ENCODE results near the gene MTO1. TPM values are rescaled to one million over a fixed set of nuclear protein-coding genes. Genes with fewer than 3 reads are reported as not detected.
"Not testable (repeated sequence)": the region's sequence is repeated elsewhere in the genome, so short reads cannot be mapped to it uniquely, and the experiment has no call there.

The MTO1 gene
- total RNA-seq, 1 donor from 2014 or later: 27.5 TPM

DNA sequence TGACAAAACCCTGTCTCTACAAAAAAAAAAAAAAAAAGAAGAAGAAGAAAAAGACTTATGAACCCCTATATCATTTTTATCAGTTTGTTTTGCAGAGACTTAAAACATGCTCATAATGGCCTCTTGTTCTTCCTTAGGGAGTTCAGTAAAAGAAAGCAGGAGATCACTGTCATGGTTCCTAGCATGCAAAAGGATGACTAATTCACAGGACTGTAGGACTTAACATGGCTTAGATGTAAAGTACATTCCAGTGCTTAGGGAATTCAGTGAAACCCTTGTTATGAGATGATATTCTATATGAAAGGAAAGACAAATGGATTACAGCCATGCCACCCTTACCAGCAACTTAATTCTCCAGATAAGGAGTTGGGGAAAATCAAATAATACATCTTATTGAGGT is 29.8 kb downstream of the MTO1 start:
- H3K36me3 ChIP-seq (ENCODE audit: control insufficient read depth, insufficient read depth, low read length): no peaks in the 10 kb centered on the region
- TF ChIP-seq, protein P1, sequence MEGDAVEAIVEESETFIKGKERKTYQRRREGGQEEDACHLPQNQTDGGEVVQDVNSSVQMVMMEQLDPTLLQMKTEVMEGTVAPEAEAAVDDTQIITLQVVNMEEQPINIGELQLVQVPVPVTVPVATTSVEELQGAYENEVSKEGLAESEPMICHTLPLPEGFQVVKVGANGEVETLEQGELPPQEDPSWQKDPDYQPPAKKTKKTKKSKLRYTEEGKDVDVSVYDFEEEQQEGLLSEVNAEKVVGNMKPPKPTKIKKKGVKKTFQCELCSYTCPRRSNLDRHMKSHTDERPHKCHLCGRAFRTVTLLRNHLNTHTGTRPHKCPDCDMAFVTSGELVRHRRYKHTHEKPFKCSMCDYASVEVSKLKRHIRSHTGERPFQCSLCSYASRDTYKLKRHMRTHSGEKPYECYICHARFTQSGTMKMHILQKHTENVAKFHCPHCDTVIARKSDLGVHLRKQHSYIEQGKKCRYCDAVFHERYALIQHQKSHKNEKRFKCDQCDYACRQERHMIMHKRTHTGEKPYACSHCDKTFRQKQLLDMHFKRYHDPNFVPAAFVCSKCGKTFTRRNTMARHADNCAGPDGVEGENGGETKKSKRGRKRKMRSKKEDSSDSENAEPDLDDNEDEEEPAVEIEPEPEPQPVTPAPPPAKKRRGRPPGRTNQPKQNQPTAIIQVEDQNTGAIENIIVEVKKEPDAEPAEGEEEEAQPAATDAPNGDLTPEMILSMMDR (IDR thresholded peaks at IDR 0.05; ENCODE audit: insufficient read depth, low read length, poor library complexity, severe bottlenecking): no peak
- no peak for DNase-seq (ENCODE audit: low read depth)
- H3K27me3 ChIP-seq (ENCODE audit: control insufficient read depth, insufficient read depth, low read length): no peaks in the 10 kb centered on the region
- H3K4me3 ChIP-seq (ENCODE audit: low read depth, low read length): no peak overlapping the region

DNA sequence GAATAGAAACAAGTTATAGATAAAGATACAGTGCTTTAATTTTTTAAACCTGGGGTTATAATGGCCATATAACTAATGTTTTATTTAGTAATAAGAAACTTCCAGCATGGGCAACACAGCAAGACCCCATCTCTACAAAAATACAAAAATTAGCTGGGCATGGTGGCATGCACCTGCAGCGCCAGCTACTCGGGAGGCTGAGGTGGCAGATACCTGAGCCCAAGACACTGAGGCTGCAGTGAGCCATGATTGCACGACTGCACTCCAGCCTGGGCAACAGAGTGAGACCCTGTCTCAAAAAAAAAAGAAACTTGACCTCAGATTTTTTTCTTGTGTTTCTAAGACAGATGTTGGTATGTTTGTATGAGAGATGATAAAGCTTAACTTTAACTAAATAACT is 36.4 kb downstream of the MTO1 start:
- H3K36me3 ChIP-seq (ENCODE audit: control insufficient read depth, insufficient read depth, low read length): peaks cover 2% of the 10 kb centered on the region

DNA sequence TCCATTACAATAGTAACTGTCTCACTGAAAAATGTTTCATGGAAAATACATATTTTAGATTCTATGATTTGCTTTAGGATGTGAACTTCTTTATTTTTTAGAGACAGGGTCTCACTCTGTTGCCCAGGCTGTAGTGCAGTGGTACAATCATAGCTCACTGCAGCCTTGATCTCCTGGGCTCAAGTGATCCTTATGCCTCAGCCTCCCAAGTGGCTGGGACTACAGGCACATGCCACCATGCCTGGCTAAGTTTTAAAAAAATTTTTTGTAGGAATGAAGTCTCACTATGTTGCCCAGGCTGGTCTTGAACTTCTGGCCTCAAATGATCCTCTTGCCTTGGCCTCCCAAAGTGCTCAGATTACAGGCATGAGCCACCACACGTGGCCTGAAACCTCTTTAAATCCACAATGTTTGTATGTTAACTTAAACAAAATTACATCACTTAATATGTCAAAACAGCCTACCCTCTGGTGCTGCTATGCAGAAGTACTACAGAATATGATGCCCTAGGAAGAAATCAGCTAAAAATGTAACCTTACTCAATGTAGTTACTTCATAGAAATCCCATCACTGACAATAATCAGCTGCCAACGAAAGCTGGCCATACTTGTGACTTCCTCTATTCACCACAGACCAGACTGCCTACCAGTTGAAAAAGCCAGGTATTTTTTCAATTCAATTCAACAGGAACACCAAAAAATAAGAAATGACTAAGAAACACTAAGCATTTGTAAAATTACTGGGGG is 41.7 kb downstream of the MTO1 start:
- no peaks in the 10 kb centered on the region for H3K27me3 ChIP-seq (ENCODE audit: control insufficient read depth, insufficient read depth, low read length)
- H3K36me3 ChIP-seq (ENCODE audit: control insufficient read depth, insufficient read depth, low read length): peaks cover 2% of the 10 kb centered on the region
- no peak for DNase-seq (ENCODE audit: low read depth)
- TF ChIP-seq, protein P1 (IDR thresholded peaks at IDR 0.05; ENCODE audit: insufficient read depth, low read length, poor library complexity, severe bottlenecking): no peak
- no peak overlapping the region for H3K4me3 ChIP-seq (ENCODE audit: low read depth, low read length)

More for the DNA sequence above, 36.4 kb downstream of the MTO1 start:
- H3K4me3 ChIP-seq (ENCODE audit: low read depth, low read length): no peak overlapping the region
- H3K27me3 ChIP-seq (ENCODE audit: control insufficient read depth, insufficient read depth, low read length): no peaks in the 10 kb centered on the region
- no peak for DNase-seq (ENCODE audit: low read depth)
- TF ChIP-seq, protein P1 (IDR thresholded peaks at IDR 0.05; ENCODE audit: insufficient read depth, low read length, poor library complexity, severe bottlenecking): no peak

DNA sequence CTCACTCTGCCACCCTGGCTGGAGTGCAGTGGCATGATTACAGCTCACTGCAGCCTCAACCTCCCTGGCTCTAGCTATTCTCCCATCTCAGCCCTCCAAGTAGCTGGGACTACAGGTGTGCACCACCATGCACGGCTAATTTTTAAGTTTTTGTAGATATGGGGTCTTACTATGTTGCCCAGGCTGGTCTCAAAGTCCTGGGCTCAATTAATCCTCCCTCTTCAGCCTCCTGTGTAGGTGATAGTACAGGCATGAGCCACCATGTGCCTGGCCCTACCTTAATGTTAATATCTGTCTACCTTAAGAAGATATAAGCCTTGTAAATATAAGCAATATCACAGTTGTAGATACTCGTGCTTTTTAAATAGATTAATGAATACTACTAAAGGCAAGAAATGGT is 42.6 kb downstream of the MTO1 start:
- Histone ChIP-seq H3K4me3 (ENCODE audit: low read depth, low read length) (no peak overlapping the region), H3K27me3 (ENCODE audit: control insufficient read depth, insufficient read depth, low read length) (no peaks in the 10 kb centered on the region), H3K36me3 (ENCODE audit: control insufficient read depth, insufficient read depth, low read length) (peaks cover 2% of the 10 kb centered on the region)
- DNase-seq (ENCODE audit: low read depth): no peak
- TF ChIP-seq, protein P1 (IDR thresholded peaks at IDR 0.05; ENCODE audit: insufficient read depth, low read length, poor library complexity, severe bottlenecking): no peak

DNA sequence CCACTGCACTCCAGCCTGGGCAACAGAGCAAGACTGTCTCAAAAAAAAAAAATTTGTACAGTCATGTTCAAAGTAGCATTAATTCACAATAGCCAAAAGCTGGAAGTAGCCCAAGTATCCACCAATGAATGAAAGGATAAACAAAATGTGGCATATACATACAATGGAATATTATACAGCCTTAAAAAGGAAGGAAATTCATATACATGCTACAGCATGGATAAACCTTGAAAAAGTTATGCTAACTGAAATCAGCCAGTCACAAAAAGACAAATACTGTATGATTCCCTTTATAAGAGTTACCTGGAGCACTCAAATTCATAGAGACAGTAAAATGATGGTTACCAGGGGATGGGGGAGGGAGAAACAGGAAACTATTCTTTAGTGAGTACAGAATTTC is 43.6 kb downstream of the MTO1 start:
- TF ChIP-seq, protein P1 (IDR thresholded peaks at IDR 0.05; ENCODE audit: insufficient read depth, low read length, poor library complexity, severe bottlenecking): no peak
- peaks cover 2% of the 10 kb centered on the region for H3K36me3 ChIP-seq (ENCODE audit: control insufficient read depth, insufficient read depth, low read length)
- H3K27me3 ChIP-seq (ENCODE audit: control insufficient read depth, insufficient read depth, low read length): no peaks in the 10 kb centered on the region
- DNase-seq (ENCODE audit: low read depth): no peak
- H3K4me3 ChIP-seq (ENCODE audit: low read depth, low read length): no peak overlapping the region

DNA sequence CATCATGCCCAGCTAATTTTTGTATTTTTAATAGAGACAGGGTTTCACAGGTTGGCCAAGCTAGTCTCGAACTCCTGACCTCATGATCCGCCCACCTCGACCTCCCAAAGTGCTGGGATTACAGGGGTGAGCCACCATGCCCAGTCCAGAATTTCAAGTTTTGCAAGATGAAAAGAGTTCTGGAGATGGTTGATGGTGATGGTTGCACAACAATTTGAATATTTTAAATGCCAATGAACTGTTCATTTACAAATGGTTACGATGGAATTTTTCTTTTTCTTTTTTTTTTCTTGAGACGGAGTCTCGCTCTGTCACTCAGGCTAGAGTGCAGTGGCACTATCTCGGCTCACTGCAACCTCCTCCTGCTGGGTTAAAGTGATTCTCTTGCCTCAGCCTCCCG is 44.2 kb downstream of the MTO1 start:
- H3K4me3 ChIP-seq (ENCODE audit: low read depth, low read length); DNase-seq (ENCODE audit: low read depth); H3K36me3 ChIP-seq (ENCODE audit: control insufficient read depth, insufficient read depth, low read length); H3K27me3 ChIP-seq (ENCODE audit: control insufficient read depth, insufficient read depth, low read length): not testable (repeated sequence)
